Activated CD4-positive, CD25-positive, alpha-beta regulatory T cell treated with anti-CD3 and anti-CD28 coated beads, Interleukin-2, amount 50 U/mL, for 24 hours (primary cell): Measurements from ENCODE around the gene ALB.

Experiments used
- ATAC-seq, 2 donors: fragments of 150-1000 bp; cut with Tn5 transposase; one replicate each; pipeline ENCODE4 v1.10.0; 2021; ENCODE audit warnings: mild to moderate bottlenecking in 1 of 2, moderate library complexity in 1 of 2

ALB gene

DNA sequence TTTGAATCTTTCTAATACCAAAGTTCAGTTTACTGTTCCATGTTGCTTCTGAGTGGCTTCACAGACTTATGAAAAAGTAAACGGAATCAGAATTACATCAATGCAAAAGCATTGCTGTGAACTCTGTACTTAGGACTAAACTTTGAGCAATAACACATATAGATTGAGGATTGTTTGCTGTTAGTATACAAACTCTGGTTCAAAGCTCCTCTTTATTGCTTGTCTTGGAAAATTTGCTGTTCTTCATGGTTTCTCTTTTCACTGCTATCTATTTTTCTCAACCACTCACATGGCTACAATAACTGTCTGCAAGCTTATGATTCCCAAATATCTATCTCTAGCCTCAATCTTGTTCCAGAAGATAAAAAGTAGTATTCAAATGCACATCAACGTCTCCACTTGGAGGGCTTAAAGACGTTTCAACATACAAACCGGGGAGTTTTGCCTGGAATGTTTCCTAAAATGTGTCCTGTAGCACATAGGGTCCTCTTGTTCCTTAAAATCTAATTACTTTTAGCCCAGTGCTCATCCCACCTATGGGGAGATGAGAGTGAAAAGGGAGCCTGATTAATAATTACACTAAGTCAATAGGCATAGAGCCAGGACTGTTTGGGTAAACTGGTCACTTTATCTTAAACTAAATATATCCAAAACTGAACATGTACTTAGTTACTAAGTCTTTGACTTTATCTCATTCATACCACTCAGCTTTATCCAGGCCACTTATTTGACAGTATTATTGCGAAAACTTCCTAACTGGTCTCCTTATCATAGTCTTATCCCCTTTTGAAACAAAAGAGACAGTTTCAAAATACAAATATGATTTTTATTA lies 28.3 kb downstream of the ALB start:
- no peak for ATAC-seq

- ATAC-seq = no peak
These were observed 29.1 kb downstream of the ALB start for GRCh38 chr4:73433140-73433539.

DNA sequence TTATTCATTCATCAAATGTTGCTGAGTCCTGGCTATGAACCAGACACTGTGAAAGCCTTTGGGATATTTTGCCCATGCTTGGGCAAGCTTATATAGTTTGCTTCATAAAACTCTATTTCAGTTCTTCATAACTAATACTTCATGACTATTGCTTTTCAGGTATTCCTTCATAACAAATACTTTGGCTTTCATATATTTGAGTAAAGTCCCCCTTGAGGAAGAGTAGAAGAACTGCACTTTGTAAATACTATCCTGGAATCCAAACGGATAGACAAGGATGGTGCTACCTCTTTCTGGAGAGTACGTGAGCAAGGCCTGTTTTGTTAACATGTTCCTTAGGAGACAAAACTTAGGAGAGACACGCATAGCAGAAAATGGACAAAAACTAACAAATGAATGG lies 30.2 kb downstream of the ALB start:
- no peak for ATAC-seq

- ATAC-seq = no peak
These were observed 31.9 kb downstream of the ALB start, which contains the start of gene AFP for GRCh38 chr4:73435984-73436383. Gene AFP (plus strand): TSS chr4:73436221. CDS start chr4:73436263, 42 bp downstream.

DNA sequence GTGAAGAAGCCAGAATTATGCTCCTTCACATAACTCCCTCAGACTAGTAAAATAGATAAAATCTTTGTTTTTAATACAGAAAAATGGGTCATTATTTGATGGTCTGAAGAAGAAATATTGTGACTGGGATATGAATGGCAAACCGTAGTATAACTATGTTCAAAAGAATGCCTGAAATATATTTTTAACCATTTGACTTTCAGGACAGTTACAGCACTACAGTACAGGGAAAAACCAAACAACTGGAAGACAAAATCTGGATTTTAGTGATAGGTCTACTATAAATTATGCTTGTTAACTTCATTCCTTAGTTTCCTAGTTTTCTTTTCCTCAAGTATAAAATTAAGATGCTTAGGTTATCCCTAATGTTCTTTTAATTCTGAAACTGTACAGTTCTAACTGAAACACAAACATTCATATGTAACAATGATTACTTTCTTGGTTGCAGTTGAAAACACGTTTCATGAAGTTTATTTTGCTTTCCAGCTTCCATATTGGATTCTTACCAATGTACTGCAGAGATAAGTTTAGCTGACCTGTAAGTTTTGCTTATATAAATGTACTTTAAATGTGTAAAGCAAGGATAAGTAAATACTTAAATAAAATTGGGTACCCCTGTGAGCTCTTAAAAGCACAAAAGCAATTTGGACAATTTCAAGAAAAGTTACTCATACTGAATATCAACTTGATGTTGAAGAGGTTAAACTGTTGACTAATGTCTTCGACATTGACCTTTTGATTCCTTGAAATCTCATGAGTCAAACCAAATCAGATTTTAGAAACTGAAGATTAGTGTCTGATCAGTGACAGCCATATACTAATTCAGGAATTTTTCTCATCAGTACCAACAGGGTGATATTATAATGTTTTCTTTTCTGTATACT lies 32.8 kb downstream of the ALB start:
- ATAC-seq = no peak

DNA sequence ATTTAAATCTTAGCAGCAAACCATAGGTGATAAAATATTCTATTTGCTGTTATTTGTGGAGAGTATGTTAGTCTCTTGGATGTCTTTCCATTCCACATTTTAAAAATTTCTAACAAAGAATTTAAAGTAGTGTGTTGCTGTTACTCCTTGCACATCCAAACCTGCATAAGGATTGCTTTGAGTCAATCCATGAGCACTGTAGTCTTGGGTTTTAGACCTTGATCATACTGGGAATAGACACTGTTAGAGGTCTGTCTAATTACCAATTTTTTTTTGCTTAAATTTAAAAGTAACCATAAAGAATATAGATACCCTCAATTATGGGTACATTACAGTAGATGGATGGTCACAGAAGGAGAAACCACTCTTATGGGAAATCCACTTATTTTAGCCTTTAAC lies 33.5 kb downstream of the ALB start:
- ATAC-seq = no peak

DNA sequence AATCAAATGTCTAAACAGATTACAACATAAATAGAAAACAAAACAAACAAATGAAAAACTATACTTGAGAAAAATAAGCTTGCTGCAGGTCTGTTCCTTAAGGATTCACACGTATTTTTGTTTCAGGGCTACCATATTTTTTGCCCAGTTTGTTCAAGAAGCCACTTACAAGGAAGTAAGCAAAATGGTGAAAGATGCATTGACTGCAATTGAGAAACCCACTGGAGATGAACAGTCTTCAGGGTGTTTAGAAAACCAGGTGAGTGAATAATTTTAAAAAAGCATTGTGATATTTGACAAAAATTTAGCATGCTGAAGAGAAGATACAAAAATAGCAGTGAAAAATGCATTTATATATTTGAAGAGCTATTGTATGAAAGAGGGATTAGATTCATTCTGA lies 34.0 kb downstream of the ALB start:
- no peak for ATAC-seq

GRCh38 chr4:73438582-73439215 lies 34.6 kb downstream of the ALB start:
- ATAC-seq = no peak

GRCh38 chr4:73439445-73439844 lies 35.4 kb downstream of the ALB start:
- no peak for ATAC-seq

GRCh38 chr4:73439991-73440390 lies 35.9 kb downstream of the ALB start:
- no peak for ATAC-seq

DNA sequence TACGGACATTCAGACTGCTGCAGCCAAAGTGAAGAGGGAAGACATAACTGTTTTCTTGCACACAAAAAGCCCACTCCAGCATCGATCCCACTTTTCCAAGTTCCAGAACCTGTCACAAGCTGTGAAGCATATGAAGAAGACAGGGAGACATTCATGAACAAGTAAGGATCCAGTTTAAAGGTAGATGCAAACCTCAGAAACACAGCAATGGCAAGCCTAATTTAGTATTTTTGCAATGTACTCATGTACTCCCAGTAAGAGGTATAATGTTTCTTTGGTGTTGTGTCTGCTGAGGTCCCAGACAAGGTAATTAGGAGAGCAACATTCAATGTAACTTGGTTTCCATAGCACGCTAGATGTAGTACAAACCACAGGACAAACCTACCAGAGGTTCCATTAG lies 36.6 kb downstream of the ALB start:
- no peak for ATAC-seq

DNA sequence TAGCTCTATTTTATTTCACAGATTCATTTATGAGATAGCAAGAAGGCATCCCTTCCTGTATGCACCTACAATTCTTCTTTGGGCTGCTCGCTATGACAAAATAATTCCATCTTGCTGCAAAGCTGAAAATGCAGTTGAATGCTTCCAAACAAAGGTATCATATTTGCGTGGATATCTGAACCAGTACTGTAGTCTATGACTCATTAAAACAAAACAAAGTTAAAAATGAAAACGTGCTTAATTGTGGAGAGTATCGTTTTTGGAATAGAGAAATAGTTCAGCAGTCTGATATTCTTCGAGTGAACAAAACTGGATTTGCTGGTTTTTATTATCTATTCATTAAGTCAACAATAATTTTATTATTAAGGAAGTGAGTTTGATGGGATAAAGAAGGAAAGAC lies 38.2 kb downstream of the ALB start:
- ATAC-seq = no peak

DNA sequence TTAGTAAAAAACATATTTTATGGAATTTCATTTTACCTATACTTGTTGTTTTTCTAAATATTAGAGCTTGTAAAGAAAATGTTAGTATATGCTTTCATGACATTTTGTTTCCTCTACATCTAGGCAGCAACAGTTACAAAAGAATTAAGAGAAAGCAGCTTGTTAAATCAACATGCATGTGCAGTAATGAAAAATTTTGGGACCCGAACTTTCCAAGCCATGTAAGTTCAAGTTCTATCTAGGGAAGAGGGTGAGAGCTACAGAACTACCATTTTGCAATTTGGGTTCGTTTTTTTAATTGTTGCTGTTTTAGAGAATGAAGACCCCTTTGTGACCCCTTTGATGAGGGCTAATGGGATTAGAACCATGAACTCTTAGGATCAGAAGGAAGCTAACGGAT lies 39.1 kb downstream of the ALB start:
- no peak for ATAC-seq

DNA sequence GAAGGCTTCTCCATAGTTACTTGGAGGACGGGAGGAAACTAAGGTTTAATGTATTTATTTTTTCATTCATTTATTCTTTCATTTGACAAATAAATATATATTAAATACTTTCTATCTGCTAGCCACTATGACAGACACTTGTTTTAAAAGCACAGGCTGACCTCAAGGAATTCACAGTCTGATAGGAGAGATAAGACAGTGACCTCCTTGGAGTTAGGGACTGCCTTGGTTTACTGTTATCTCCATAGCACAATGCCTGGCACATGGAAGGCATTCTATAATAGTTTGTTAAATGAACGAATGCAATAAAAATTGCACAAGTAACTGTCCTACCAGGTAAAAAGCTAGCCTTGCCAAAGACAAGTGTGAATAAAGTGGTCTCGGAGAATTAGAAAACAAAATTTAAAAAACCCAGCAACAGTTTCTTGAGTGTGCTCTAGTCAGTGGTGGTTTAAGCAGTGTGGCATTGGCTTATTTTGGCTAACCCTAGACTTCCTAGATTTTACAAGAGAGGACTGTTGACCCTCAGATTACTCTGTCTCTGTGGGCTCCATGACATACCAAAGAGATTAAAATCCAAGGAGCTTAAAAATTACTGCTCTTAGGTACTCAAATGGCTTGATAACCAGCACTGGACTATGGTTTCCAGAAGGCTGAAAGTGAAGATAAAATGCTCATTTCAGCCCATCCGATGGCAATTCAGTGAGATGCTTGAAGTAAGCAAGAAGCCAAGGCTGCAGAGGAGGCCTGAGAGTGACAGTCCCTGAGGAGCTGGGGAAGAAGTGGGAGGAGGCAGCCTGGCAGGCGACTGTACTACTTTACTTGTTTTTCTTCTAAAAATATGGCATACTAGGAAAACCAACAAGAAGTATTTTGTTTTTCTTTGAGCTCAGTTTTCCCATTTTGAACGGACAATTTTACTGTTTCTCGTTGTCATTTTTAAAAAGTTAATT lies 41.6 kb downstream of the ALB start:
- no peak for ATAC-seq

- ATAC-seq = peak; percentile 49 to 60
These were observed 42.4 kb downstream of the ALB start for GRCh38 chr4:73446336-73446938.

- no peak for ATAC-seq
These were observed 43.6 kb downstream of the ALB start for GRCh38 chr4:73447671-73448070.

DNA sequence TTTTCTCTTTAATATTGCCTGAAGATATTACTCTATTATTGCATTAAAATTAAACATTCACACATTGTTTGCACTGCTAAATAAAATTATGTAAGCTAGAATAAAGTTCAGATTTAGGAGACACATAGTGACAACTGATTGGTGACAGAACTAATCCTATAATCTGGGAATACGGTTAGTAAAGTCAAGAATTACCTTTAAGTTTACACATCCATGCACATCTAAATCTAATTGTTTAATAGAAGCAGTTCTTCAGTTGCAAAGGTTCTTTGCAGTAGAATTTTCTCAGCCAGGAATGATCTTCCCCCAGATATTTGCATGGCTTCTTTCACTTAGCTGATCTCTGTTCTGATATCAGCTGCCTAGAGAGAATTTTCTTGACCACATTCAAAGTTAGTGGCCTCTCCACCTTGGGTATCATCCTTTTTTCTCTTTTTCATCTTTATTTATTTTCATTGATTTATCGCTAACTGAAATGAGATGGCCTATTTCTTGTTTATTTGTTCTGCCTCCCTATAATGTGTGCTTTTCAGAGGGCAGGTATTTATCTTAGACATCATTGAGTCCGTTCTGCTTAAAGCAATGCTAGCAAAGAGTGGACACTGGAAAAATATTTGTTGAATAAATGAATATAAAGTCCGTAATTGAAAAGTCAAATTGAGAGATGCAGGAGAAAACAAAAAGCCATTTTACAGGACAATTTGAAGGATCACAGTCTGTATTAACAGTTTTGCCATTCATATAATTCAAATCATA lies 44.5 kb downstream of the ALB start:
- no peak for ATAC-seq

- ATAC-seq = no peak
These were observed 46.4 kb downstream of the ALB start for GRCh38 chr4:73450398-73451004.

- ATAC-seq = no peak
These were observed 47.3 kb downstream of the ALB start for GRCh38 chr4:73451404-73451803.

DNA sequence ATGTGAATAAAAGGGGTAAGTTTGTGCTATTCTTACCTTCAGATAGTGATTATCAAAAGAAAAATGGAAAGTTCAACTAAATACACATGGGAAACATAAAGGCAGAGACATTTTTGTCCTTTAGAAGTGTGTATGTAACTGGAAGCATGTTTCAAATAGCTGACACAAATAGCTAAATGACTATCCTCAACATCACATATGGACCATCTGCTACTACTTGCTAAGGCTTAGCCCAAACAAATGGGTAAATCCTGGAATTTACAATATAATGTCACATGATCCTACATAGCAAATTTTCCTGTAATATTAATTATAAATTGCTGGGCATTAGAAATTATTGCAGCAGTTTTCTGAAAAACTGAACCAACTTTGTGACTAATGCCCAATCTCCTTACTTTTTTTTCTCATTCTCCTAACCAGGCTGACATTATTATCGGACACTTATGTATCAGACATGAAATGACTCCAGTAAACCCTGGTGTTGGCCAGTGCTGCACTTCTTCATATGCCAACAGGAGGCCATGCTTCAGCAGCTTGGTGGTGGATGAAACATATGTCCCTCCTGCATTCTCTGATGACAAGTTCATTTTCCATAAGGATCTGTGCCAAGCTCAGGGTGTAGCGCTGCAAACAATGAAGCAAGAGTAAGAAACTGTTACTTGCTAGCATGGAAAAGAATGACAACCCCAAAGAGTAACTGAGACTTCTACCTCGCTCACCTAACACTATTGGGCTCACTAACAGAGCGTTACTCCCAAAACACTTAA lies 48.1 kb downstream of the ALB start:
- no peak for ATAC-seq
